ENCODE results near the gene SEMA4F.

The SEMA4F gene

GRCh38 chr2:74721316-74721715 lies 67.3 kb downstream of the SEMA4F start:
- Histone ChIP-seq H3K9me3 (ENCODE audit: insufficient read depth, low read length) (no peaks in the 10 kb centered on the region), H3K79me2 (ENCODE audit: low read length) (no peaks in the 10 kb centered on the region), H3K27me3 (ENCODE audit: low read depth, low read length) (peaks cover 66% of the 10 kb centered on the region), H3K36me3 (replicated peaks; ENCODE audit: low read depth, low read length) (no peaks in the 10 kb centered on the region), H3K4me2 (ENCODE audit: low read length) (no peak overlapping the region), H2AFZ (ENCODE audit: low read depth, low read length) (no peak overlapping the region), H3K27ac (ENCODE audit: low read length) (no peak overlapping the region), H3K4me3 (ENCODE audit: low read length) (no peak overlapping the region), H3K4me1 (ENCODE audit: low read length) (no peaks in the 10 kb centered on the region), H4K20me1 (ENCODE audit: insufficient read depth, low read length) (no peaks in the 10 kb centered on the region), H3K9ac (ENCODE audit: low read length) (no peak overlapping the region)
- TF ChIP-seq CTCF (IDR thresholded peaks at IDR 0.05; ENCODE audit: low read depth, low read length) (no peak), EZH2phosphoT487 (IDR thresholded peaks at IDR 0.05; ENCODE audit: low read depth) (no peak)

- no peak overlapping the region for H3K9ac ChIP-seq (ENCODE audit: low read length)
- no peaks in the 10 kb centered on the region for H4K20me1 ChIP-seq (ENCODE audit: insufficient read depth, low read length)
- H3K27ac ChIP-seq (ENCODE audit: low read length), result no peak overlapping the region
- no peak overlapping the region for H3K4me2 ChIP-seq (ENCODE audit: low read length)
- TF ChIP-seq EZH2phosphoT487 (IDR thresholded peaks at IDR 0.05; ENCODE audit: low read depth) (no peak), CTCF (IDR thresholded peaks at IDR 0.05; ENCODE audit: low read depth, low read length) (no peak)
- H3K4me3 ChIP-seq (ENCODE audit: low read length), result no peak overlapping the region
- no peaks in the 10 kb centered on the region for H3K36me3 ChIP-seq (replicated peaks; ENCODE audit: low read depth, low read length)
- H3K79me2 ChIP-seq (ENCODE audit: low read length), result no peaks in the 10 kb centered on the region
- H3K4me1 ChIP-seq (ENCODE audit: low read length), result no peaks in the 10 kb centered on the region
- no peaks in the 10 kb centered on the region for H3K9me3 ChIP-seq (ENCODE audit: insufficient read depth, low read length)
- no peak overlapping the region for H2AFZ ChIP-seq (ENCODE audit: low read depth, low read length)
- H3K27me3 ChIP-seq (ENCODE audit: low read depth, low read length), result peaks cover 40% of the 10 kb centered on the region
Observed at GRCh38 chr2:74724496-74724895, 70.4 kb downstream of the SEMA4F start.

GRCh38 chr2:74725287-74725686 lies 71.2 kb downstream of the SEMA4F start:
- no peak overlapping the region for H3K4me2 ChIP-seq (ENCODE audit: low read length)
- no peak overlapping the region for H3K4me3 ChIP-seq (ENCODE audit: low read length)
- H3K9ac ChIP-seq (ENCODE audit: low read length), result no peak overlapping the region
- H3K4me1 ChIP-seq (ENCODE audit: low read length), result no peaks in the 10 kb centered on the region
- no peaks in the 10 kb centered on the region for H3K79me2 ChIP-seq (ENCODE audit: low read length)
- H4K20me1 ChIP-seq (ENCODE audit: insufficient read depth, low read length), result no peaks in the 10 kb centered on the region
- H3K9me3 ChIP-seq (ENCODE audit: insufficient read depth, low read length), result no peaks in the 10 kb centered on the region
- no peak overlapping the region for H3K27ac ChIP-seq (ENCODE audit: low read length)
- H3K36me3 ChIP-seq (replicated peaks; ENCODE audit: low read depth, low read length), result no peaks in the 10 kb centered on the region
- H2AFZ ChIP-seq (ENCODE audit: low read depth, low read length), result no peak overlapping the region
- H3K27me3 ChIP-seq (ENCODE audit: low read depth, low read length), result peaks cover 39% of the 10 kb centered on the region
- TF ChIP-seq EZH2phosphoT487 (IDR thresholded peaks at IDR 0.05; ENCODE audit: low read depth) (no peak), CTCF (IDR thresholded peaks at IDR 0.05; ENCODE audit: low read depth, low read length) (no peak)

- no peaks in the 10 kb centered on the region for H3K36me3 ChIP-seq (replicated peaks; ENCODE audit: low read depth, low read length)
- TF ChIP-seq CTCF (IDR thresholded peaks at IDR 0.05; ENCODE audit: low read depth, low read length), result no peak
- TF ChIP-seq EZH2phosphoT487 (IDR thresholded peaks at IDR 0.05; ENCODE audit: low read depth), result no peak
Observed at GRCh38 chr2:74728842-74729241, 74.8 kb downstream of the SEMA4F start.

More at GRCh38 chr2:74728842-74729241, 74.8 kb downstream of the SEMA4F start:
- Histone ChIP-seq H3K9me3 (ENCODE audit: insufficient read depth, low read length) (no peaks in the 10 kb centered on the region), H4K20me1 (ENCODE audit: insufficient read depth, low read length) (no peaks in the 10 kb centered on the region), H3K4me2 (ENCODE audit: low read length) (no peak overlapping the region), H3K9ac (ENCODE audit: low read length) (no peak overlapping the region), H3K4me3 (ENCODE audit: low read length) (no peak overlapping the region), H2AFZ (ENCODE audit: low read depth, low read length) (no peak overlapping the region), H3K4me1 (ENCODE audit: low read length) (no peaks in the 10 kb centered on the region), H3K27ac (ENCODE audit: low read length) (no peak overlapping the region), H3K79me2 (ENCODE audit: low read length) (no peaks in the 10 kb centered on the region), H3K27me3 (ENCODE audit: low read depth, low read length) (peaks cover 28% of the 10 kb centered on the region)

Data from OCI-LY3 (cell line).